ENCODE data around the gene COPZ1. TPM values are rescaled to one million over a fixed set of nuclear protein-coding genes. Genes with fewer than 3 reads are reported as not detected.

Gene COPZ1
- total RNA-seq, 3 donors from 2014 or later (not counting 1 experiment from before 2014, with no cell fraction given) = 66.3 to 83.6 (median 79.7) TPM

DNA sequence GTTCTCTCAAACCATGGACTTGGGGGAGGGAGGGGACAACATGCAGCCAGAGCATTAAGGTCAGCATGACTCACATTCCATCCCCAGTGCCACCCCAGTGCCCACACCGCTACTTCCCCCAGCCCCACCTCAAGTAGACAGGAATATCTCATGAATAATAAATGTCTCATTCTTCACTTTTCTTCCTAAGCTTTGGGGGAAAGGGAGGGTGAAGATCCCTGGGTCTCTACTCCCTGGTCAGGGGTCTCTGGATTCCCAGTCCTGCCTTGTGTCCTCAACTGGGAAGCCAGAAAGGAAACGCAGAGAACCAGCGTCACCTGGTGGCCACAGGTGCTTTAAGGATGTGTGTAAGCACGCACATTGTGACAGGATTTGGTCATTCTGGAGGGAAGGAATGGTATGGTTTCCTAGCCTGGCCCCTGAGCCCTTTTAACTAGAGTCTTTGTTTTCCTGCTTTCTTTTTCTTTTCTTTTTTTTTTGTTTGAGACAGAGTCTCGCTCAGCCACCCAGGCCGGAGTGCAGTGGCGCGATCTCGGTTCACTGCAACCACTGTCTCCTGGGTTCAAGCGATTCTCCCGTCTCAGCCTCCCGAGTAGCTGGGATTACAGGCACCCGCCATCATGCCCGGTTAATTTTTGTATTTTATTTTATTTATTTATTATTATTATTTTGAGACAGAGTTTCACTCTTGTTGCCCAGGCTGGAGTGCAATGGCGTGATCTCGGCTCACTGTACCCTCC lies 36.0 kb downstream of the COPZ1 start:
- intact Hi-C loops (cut with micrococcal nuclease) = loop anchor here (2.0 kb wide), 1 partner anchor 110 kb away; no protein-coding TSS in a partner anchor
- no peak overlapping the region for H3K27ac ChIP-seq (ENCODE audit: low read length)
- H3K4me1 ChIP-seq (ENCODE audit: control insufficient read depth, insufficient read depth, low read length) = peaks cover 35% of the 10 kb centered on the region
- Mint-ChIP-seq H3K27ac (peak overlapping the region in 1 of 2 donors; percentile 50), H3K27me3 (ENCODE audit: low read depth in 2 of 2) (peaks cover 0 to 3% of the 10 kb centered on the region in 2 donors), H3K4me1 (peaks cover 11 to 14% of the 10 kb centered on the region in 2 donors), H3K36me3 (no peaks in the 10 kb centered on the region), H3K9me3 (no peaks in the 10 kb centered on the region), H3K4me3 (peak overlapping the region; percentile 66)
- DNase-seq (peak in 1 of 2 donors; percentile 74), ATAC-seq (no peak)
- no peaks in the 10 kb centered on the region for H3K27me3 ChIP-seq (ENCODE audit: control insufficient read depth, insufficient read depth, low read length)
- no peaks in the 10 kb centered on the region for H3K9me3 ChIP-seq (ENCODE audit: control insufficient read depth, insufficient read depth, low read length)
- TF ChIP-seq, protein P1, sequence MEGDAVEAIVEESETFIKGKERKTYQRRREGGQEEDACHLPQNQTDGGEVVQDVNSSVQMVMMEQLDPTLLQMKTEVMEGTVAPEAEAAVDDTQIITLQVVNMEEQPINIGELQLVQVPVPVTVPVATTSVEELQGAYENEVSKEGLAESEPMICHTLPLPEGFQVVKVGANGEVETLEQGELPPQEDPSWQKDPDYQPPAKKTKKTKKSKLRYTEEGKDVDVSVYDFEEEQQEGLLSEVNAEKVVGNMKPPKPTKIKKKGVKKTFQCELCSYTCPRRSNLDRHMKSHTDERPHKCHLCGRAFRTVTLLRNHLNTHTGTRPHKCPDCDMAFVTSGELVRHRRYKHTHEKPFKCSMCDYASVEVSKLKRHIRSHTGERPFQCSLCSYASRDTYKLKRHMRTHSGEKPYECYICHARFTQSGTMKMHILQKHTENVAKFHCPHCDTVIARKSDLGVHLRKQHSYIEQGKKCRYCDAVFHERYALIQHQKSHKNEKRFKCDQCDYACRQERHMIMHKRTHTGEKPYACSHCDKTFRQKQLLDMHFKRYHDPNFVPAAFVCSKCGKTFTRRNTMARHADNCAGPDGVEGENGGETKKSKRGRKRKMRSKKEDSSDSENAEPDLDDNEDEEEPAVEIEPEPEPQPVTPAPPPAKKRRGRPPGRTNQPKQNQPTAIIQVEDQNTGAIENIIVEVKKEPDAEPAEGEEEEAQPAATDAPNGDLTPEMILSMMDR (IDR thresholded peaks at IDR 0.05) = peak; percentile 20
- 79% methylated on average over 12 of the region's 16 CpGs for WGBS (ENCODE audit: insufficient coverage)
- H3K36me3 ChIP-seq (ENCODE audit: control insufficient read depth, insufficient read depth, low read length) = no peaks in the 10 kb centered on the region
- H3K4me3 ChIP-seq (ENCODE audit: low read length) = no peak overlapping the region

DNA sequence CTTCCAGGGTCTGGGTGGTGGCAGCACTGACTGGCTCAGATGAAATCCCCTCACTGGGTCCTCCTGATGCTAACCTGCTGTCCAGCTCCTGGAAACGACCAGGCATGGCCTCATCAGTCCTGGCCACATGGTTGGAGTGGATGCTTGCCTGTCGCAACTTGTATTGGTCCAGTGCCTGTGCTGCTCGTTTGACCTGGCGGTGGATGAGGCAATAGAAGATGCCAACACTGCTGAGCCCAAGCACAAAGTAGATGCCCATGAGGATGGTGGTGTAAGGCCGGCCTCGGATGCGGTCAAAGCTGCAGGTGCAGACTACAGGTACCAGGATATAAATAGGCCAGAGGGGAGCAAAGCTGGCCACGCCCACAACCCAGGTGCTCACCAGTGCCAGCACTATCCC lies 38.1 kb downstream of the COPZ1 start:
- no peak for ATAC-seq
- peaks cover 0 to 3% of the 10 kb centered on the region in 2 donors for H3K27me3 Mint-ChIP-seq (ENCODE audit: low read depth in 2 of 2)
- no peak overlapping the region for H3K27ac Mint-ChIP-seq
- H3K9me3 ChIP-seq (ENCODE audit: control insufficient read depth, insufficient read depth, low read length) = no peaks in the 10 kb centered on the region
- H3K4me1 Mint-ChIP-seq = peaks cover 15 to 16% of the 10 kb centered on the region in 2 donors
- H3K4me3 ChIP-seq (ENCODE audit: low read length) = no peak overlapping the region
- H3K4me1 ChIP-seq (ENCODE audit: control insufficient read depth, insufficient read depth, low read length) = peaks cover 29% of the 10 kb centered on the region
- intact Hi-C loops (cut with micrococcal nuclease) = no loop called here
- H3K36me3 ChIP-seq (ENCODE audit: control insufficient read depth, insufficient read depth, low read length) = no peaks in the 10 kb centered on the region
- 92% methylated on average over 8 of the region's 8 CpGs for WGBS (ENCODE audit: insufficient coverage)
- H3K4me3 Mint-ChIP-seq = no peak overlapping the region
- TF ChIP-seq, protein P1 (IDR thresholded peaks at IDR 0.05) = no peak
- H3K27ac ChIP-seq (ENCODE audit: low read length) = no peak overlapping the region
- H3K9me3 Mint-ChIP-seq = no peaks in the 10 kb centered on the region
- no peaks in the 10 kb centered on the region for H3K27me3 ChIP-seq (ENCODE audit: control insufficient read depth, insufficient read depth, low read length)
- no peaks in the 10 kb centered on the region for H3K36me3 Mint-ChIP-seq
- no peak for DNase-seq

DNA sequence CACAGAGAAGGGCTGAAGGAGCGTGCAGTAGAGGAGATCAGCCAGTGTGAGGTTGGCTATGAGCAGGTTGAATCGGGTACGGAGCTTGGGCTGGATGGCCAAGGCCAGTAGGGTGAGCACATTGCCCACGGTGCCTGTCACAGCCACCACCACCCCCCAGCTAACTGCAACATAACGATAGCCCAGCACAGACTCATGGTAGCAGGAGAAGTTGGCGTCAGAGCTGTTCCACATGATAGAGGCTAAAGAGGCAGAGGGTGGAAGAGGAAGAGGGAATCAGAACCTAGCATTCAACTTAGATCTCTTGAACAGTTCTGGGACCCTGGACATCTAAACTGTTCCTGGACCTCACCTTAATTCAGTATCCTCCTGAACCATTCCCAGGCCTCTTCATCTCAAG lies 38.7 kb downstream of the COPZ1 start:
- ATAC-seq = no peak
- WGBS (ENCODE audit: insufficient coverage) = 82% methylated on average over 3 of the region's 6 CpGs
- no peaks in the 10 kb centered on the region for H3K36me3 Mint-ChIP-seq
- Histone ChIP-seq H3K27me3 (ENCODE audit: control insufficient read depth, insufficient read depth, low read length) (no peaks in the 10 kb centered on the region), H3K4me3 (ENCODE audit: low read length) (no peak overlapping the region), H3K36me3 (ENCODE audit: control insufficient read depth, insufficient read depth, low read length) (no peaks in the 10 kb centered on the region), H3K27ac (ENCODE audit: low read length) (no peak overlapping the region), H3K4me1 (ENCODE audit: control insufficient read depth, insufficient read depth, low read length) (peaks cover 26% of the 10 kb centered on the region), H3K9me3 (ENCODE audit: control insufficient read depth, insufficient read depth, low read length) (no peaks in the 10 kb centered on the region)
- H3K27ac Mint-ChIP-seq = no peak overlapping the region
- no peak overlapping the region for H3K4me3 Mint-ChIP-seq
- H3K9me3 Mint-ChIP-seq = no peaks in the 10 kb centered on the region
- TF ChIP-seq, protein P1 (IDR thresholded peaks at IDR 0.05) = no peak
- peaks cover 19 to 21% of the 10 kb centered on the region in 2 donors for H3K4me1 Mint-ChIP-seq
- H3K27me3 Mint-ChIP-seq (ENCODE audit: low read depth in 2 of 2) = peaks cover 0 to 3% of the 10 kb centered on the region in 2 donors
- intact Hi-C loops (cut with micrococcal nuclease) = no loop called here
- no peak for DNase-seq
